T-helper 17 cell (primary cell): ENCODE measurements around the gene NECTIN2. TPM values are rescaled to one million over a fixed set of nuclear protein-coding genes. Genes with fewer than 3 reads are reported as not detected.

Source experiments
- ATAC-seq: fragments of 150-1000 bp; cut with Tn5 transposase; 2 replicates; pipeline ENCODE4 v1.10.0; 2021; ENCODE audit warnings: mild to moderate bottlenecking, moderate library complexity
- DNase-seq, 3 donors: peaks; one replicate each; pipeline versions ENCODE4 v3.0.0 to v3.0.0-alpha.2; 2020 to 2021
- H3K9me3 ChIP-seq: one replicate; pipeline ENCODE4 v1.7.0; 2013; ENCODE audit warnings: low read length, mild to moderate bottlenecking; ENCODE audit not compliant: control insufficient read depth, poor library complexity, severe bottlenecking
- H3K27ac Mint-ChIP-seq: one replicate; pipeline ENCODE4 v1.8.0; 2022; ENCODE audit warnings: mild to moderate bottlenecking, moderate library complexity, mixed read lengths
- H3K27me3 Mint-ChIP-seq: one replicate; pipeline ENCODE4 v1.8.0; 2022; ENCODE audit warnings: mixed read lengths
- H3K36me3 Mint-ChIP-seq: one replicate; pipeline ENCODE4 v1.8.0; 2022; ENCODE audit warnings: low read depth, mixed read lengths
- H3K4me1 Mint-ChIP-seq: one replicate; pipeline ENCODE4 v1.8.0; 2022; ENCODE audit warnings: mild to moderate bottlenecking, mixed read lengths
- H3K4me3 Mint-ChIP-seq: one replicate; pipeline ENCODE4 v1.8.0; 2022; ENCODE audit warnings: mild to moderate bottlenecking, moderate library complexity, mixed read lengths
- total RNA-seq, 4 donors: library from RNA in 2 of 4; stranded (reverse) in 2 of 4; gene quantifications; one replicate each; pipeline ENCODE4 v1.2.3 and lab custom pipeline; 2022 to 2026

NECTIN2 gene
- total RNA-seq, 2 donors from 2014 or later = 2.5 to 5.2 TPM

DNA sequence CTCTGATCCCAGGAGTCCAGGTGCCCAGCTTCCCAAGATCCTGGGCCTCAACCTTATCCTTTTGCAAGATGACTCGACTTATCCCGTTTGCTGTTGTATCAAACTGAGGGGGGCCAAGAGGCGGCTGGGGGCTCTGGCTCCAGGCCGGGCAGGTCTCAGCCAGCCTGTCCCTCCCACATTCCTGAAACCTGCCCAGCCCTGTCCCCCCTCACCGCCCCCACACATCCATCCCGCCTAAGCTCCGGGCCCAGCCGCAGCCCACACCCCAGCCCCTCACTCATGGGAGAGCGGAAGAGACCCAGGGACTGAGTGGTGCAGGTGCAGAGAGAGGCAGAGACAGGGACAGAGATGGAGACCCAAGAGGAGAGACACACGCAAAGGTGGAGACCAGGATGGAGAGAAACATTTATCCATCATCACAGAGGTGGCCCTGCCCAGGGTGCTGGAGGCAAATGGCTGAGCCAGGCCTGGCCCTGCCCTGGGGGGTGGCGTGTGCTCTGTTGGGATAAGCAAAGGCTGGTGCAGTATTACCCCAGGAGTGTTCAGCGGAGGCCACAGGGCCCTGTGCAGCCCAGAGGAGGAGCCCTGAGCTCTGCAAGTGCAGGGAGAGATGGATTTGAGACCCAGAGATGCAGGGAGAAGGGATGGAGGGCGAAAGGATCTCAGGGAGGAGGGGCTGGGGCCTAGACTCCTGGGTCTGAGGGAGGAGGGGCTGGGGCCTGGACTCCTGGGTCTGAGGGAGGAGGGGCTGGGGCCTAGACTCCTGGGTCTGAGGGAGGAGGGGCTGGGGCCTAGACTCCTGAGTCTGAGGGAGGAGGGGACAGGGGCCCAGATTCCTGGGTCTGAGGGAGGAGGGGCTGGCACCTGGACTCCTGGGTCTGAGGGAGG, 35.6 kb upstream of the NECTIN2 start:
- peaks cover 15% of the 10 kb centered on the region for H3K27me3 Mint-ChIP-seq
- no peak for DNase-seq
- H3K4me3 Mint-ChIP-seq = peak overlapping the region; percentile 25
- ATAC-seq = no peak
- no peak overlapping the region for H3K27ac Mint-ChIP-seq
- peaks cover 11% of the 10 kb centered on the region for H3K4me1 Mint-ChIP-seq
- H3K36me3 Mint-ChIP-seq = peaks cover 8% of the 10 kb centered on the region
- H3K9me3 ChIP-seq = no peaks in the 10 kb centered on the region

DNA sequence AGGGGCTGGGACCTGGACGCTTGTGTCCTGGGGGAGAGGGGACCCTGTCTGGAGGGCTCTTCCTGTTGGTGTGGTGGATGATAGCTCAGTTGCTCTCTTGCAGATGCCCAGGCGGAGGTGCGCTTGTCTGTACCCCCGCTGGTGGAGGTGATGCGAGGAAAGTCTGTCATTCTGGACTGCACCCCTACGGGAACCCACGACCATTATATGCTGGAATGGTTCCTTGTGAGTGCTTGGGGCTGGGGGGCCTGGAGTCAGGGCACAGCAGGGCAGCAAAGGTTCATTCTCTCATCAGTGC, 35.0 kb upstream of the NECTIN2 start:
- no peak for DNase-seq
- H3K9me3 ChIP-seq = no peaks in the 10 kb centered on the region
- ATAC-seq = no peak
- Mint-ChIP-seq H3K27me3 (peaks cover 15% of the 10 kb centered on the region), H3K4me1 (peaks cover 12% of the 10 kb centered on the region), H3K4me3 (no peak overlapping the region), H3K27ac (no peak overlapping the region), H3K36me3 (peaks cover 8% of the 10 kb centered on the region)

DNA sequence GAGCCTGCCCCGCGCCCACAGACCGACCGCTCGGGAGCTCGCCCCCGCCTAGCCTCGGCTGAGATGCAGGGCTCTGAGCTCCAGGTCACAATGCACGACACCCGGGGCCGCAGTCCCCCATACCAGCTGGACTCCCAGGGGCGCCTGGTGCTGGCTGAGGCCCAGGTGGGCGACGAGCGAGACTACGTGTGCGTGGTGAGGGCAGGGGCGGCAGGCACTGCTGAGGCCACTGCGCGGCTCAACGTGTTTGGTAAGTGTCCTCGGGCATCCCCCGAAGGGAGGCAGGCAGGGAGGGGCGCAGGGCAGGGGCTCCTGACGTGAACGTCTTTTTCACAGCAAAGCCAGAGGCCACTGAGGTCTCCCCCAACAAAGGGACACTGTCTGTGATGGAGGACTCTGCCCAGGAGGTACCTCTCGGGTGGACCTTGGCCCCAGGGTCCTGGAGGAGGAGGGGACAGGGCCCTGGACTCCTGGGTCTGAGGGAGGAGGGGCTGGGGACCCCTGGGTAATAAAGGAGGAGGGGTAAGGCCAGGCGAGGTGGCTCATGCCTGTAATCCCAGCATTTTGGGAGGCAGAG, 33.9 kb upstream of the NECTIN2 start:
- Mint-ChIP-seq H3K27me3 (peaks cover 15% of the 10 kb centered on the region), H3K4me1 (peaks cover 10% of the 10 kb centered on the region), H3K36me3 (peaks cover 8% of the 10 kb centered on the region), H3K4me3 (no peak overlapping the region), H3K27ac (no peak overlapping the region)
- ATAC-seq = no peak
- no peak for DNase-seq
- no peaks in the 10 kb centered on the region for H3K9me3 ChIP-seq

DNA sequence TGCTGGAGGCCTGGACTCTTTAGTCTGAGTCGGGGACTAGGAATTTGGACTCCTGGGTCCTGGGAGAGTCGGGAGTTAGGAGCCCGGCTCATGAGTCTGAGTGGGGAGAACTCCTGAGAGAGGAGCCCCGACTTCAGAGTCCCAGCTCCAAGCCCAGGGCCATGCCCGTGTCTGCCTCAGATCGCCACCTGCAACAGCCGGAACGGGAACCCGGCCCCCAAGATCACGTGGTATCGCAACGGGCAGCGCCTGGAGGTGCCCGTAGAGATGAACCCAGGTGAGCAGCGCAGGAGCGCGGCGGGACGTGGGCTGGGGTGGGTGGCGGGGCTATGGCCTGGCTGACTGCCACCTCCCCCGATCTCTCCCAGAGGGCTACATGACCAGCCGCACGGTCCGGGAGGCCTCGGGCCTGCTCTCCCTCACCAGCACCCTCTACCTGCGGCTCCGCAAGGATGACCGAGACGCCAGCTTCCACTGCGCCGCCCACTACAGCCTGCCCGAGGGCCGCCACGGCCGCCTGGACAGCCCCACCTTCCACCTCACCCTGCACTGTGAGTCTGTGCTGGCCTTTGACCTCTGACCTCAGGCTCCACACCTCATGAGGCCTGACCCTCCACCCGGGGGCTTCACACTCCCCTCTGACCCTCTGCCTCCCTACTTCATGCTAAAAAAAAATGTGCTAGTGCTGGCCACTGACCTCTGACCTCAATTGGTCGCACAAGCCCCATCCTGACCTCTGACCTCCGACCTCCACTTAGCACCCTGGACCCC, 32.8 kb upstream of the NECTIN2 start:
- peaks cover 8% of the 10 kb centered on the region for H3K36me3 Mint-ChIP-seq
- H3K4me3 Mint-ChIP-seq = no peak overlapping the region
- H3K4me1 Mint-ChIP-seq = peaks cover 10% of the 10 kb centered on the region
- no peak overlapping the region for H3K27ac Mint-ChIP-seq
- ATAC-seq (no peak), DNase-seq (no peak)
- no peaks in the 10 kb centered on the region for H3K9me3 ChIP-seq
- H3K27me3 Mint-ChIP-seq = peaks cover 15% of the 10 kb centered on the region

DNA sequence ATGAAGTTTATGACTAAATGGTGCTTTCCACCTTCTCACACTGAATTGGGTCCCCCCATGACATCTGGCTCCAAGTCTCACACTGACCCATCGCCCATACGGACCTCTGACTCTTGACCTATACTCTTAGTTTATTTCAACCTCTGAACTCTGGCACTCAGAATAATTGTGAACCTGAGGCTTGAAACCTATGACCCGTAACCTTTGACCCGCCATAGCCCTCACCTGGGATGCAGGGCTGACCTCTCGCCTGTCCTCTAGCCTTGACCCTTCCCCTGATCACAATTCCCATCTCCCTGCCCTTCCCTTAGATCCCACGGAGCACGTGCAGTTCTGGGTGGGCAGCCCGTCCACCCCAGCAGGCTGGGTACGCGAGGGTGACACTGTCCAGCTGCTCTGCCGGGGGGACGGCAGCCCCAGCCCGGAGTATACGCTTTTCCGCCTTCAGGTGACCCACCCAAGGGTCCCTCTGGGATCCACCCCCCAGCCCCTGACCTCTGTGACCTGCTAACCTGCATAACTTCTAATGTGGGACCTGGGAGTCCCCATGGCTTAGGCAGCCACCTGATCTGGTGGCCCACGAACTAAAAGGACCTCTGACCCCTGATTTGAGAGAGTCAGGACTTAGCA, 32.1 kb upstream of the NECTIN2 start:
- no peak for ATAC-seq
- no peak overlapping the region for H3K27ac Mint-ChIP-seq
- H3K9me3 ChIP-seq = no peaks in the 10 kb centered on the region
- H3K27me3 Mint-ChIP-seq = peaks cover 15% of the 10 kb centered on the region
- peaks cover 8% of the 10 kb centered on the region for H3K36me3 Mint-ChIP-seq
- H3K4me1 Mint-ChIP-seq = peaks cover 10% of the 10 kb centered on the region
- H3K4me3 Mint-ChIP-seq = no peak overlapping the region
- no peak for DNase-seq

DNA sequence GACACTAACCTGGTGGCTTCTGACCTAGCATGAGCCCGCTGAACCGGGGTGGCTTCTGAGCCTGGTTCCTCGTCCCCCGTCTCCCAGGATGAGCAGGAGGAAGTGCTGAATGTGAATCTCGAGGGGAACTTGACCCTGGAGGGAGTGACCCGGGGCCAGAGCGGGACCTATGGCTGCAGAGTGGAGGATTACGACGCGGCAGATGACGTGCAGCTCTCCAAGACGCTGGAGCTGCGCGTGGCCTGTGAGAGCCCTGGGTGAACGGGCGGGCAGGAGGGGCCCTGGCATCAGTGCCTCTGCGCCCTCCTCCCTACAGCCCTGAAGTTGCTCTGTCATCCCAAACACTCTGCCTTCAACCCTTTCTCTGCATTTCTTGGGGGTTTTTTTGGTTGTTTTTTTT, 31.6 kb upstream of the NECTIN2 start:
- H3K36me3 Mint-ChIP-seq = peaks cover 8% of the 10 kb centered on the region
- peaks cover 15% of the 10 kb centered on the region for H3K27me3 Mint-ChIP-seq
- peaks cover 8% of the 10 kb centered on the region for H3K4me1 Mint-ChIP-seq
- DNase-seq = no peak
- no peak overlapping the region for H3K27ac Mint-ChIP-seq
- H3K9me3 ChIP-seq = no peaks in the 10 kb centered on the region
- H3K4me3 Mint-ChIP-seq = no peak overlapping the region
- no peak for ATAC-seq

DNA sequence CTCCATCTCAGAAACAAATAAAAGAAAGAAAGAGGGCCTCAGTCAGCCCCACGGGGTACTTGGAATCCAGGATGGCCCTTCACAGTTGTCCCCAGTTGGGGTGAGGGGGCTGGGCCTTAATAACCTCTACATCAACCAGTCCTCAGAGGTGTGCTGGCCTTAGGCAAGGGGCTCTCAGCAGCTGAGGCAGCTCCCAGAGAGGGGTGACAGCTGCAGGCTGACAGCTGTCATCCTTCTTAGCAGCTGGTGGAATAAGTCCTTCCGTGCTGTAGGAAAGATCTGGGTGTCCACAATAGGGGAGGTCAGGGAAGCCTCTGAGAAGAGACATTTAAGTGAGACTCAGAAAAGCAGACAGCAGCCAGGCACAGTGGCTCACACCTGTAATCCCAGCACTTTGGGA, 29.8 kb upstream of the NECTIN2 start:
- Mint-ChIP-seq H3K4me3 (no peak overlapping the region), H3K36me3 (peaks cover 10% of the 10 kb centered on the region), H3K27me3 (peaks cover 12% of the 10 kb centered on the region), H3K4me1 (peaks cover 7% of the 10 kb centered on the region), H3K27ac (no peak overlapping the region)
- DNase-seq (no peak), ATAC-seq (no peak)
- H3K9me3 ChIP-seq = no peaks in the 10 kb centered on the region

DNA sequence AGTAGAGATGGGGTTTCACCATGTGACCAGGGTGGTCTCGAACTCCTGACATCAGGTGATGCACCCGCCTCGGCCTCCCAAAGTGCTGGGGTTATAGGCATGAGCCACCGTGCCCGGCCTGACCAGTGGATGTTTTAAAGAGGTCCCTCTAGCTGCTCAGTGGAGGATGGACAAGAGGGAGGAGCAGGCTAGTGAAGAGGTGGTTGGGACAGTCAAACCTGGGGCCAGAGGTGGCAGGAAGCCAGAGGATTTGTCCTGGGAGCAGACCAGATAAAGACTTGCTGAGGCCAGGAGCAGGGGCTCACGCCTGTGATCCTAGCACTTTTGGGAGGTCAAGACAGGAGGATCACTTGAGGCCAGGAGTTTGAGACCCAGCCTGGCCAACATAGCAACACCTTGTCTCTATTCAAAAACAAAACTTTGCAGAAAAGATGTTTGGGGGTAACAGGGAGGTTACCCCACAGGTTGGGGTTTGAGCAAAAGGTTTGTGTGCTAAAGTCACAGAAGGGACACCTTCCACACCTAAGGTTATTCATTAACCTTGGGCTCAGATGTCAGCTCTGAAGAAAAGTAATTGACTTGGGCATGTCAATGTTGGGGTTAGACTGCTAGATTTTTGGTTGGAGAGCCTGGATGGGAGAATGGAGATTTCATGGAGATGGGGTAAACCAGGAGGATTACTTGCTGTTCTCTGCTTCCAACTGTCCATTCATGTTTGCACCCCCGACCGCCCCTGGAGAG, 28.2 kb upstream of the NECTIN2 start:
- no peak for DNase-seq
- H3K36me3 Mint-ChIP-seq = peaks cover 8% of the 10 kb centered on the region
- no peak overlapping the region for H3K4me3 Mint-ChIP-seq
- peaks cover 15% of the 10 kb centered on the region for H3K27me3 Mint-ChIP-seq
- H3K9me3 ChIP-seq = no peaks in the 10 kb centered on the region
- H3K27ac Mint-ChIP-seq = peak overlapping the region; percentile 9
- H3K4me1 Mint-ChIP-seq = peaks cover 7% of the 10 kb centered on the region
- ATAC-seq = no peak

DNA sequence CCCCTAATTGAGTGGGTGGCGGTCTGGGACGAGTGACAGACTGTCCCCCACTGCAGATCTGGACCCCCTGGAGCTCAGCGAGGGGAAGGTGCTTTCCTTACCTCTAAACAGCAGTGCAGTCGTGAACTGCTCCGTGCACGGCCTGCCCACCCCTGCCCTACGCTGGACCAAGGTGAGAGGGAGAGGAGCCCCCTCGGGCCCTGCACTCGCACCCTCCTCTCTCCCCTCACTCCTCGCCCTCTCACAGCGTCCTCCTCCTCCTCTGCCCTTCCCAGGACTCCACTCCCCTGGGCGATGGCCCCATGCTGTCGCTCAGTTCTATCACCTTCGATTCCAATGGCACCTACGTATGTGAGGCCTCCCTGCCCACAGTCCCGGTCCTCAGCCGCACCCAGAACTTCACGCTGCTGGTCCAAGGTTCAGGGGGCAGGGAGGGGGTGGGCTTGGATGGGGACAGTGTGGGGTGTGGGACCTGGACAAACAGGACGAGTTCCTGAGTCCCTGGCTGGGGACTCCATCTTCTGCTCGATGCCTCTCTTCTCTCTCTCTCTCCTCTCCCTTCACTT, 27.5 kb upstream of the NECTIN2 start:
- H3K36me3 Mint-ChIP-seq = peaks cover 8% of the 10 kb centered on the region
- peaks cover 7% of the 10 kb centered on the region for H3K4me1 Mint-ChIP-seq
- H3K9me3 ChIP-seq = no peaks in the 10 kb centered on the region
- no peak for DNase-seq
- no peak for ATAC-seq
- peaks cover 15% of the 10 kb centered on the region for H3K27me3 Mint-ChIP-seq
- no peak overlapping the region for H3K27ac Mint-ChIP-seq
- H3K4me3 Mint-ChIP-seq = no peak overlapping the region

DNA sequence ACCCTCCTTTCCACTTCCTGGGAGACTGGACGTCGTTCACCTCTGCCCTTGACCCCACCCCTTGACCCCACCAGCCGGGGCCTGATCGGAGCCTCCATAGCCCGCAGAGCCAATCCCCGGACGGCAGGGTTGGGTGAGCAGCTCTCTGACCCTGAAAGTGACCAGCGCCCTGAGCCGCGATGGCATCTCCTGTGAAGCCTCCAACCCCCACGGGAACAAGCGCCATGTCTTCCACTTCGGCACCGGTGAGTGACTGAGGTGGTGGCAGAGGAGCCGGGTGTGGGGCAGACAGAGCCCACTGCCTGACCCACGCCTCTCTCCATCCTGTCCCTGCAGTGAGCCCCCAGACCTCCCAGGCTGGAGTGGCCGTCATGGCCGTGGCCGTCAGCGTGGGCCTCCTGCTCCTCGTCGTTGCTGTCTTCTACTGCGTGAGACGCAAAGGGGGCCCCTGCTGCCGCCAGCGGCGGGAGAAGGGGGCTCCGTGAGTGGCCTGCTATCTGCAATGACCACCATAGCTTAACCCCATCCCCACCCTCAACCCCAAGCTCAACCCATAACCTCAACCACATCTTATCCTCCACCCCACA, 26.8 kb upstream of the NECTIN2 start:
- H3K4me3 Mint-ChIP-seq = no peak overlapping the region
- DNase-seq = no peak
- H3K27ac Mint-ChIP-seq = no peak overlapping the region
- peaks cover 5% of the 10 kb centered on the region for H3K36me3 Mint-ChIP-seq
- no peak for ATAC-seq
- H3K9me3 ChIP-seq = no peaks in the 10 kb centered on the region
- peaks cover 15% of the 10 kb centered on the region for H3K27me3 Mint-ChIP-seq
- peaks cover 5% of the 10 kb centered on the region for H3K4me1 Mint-ChIP-seq

DNA sequence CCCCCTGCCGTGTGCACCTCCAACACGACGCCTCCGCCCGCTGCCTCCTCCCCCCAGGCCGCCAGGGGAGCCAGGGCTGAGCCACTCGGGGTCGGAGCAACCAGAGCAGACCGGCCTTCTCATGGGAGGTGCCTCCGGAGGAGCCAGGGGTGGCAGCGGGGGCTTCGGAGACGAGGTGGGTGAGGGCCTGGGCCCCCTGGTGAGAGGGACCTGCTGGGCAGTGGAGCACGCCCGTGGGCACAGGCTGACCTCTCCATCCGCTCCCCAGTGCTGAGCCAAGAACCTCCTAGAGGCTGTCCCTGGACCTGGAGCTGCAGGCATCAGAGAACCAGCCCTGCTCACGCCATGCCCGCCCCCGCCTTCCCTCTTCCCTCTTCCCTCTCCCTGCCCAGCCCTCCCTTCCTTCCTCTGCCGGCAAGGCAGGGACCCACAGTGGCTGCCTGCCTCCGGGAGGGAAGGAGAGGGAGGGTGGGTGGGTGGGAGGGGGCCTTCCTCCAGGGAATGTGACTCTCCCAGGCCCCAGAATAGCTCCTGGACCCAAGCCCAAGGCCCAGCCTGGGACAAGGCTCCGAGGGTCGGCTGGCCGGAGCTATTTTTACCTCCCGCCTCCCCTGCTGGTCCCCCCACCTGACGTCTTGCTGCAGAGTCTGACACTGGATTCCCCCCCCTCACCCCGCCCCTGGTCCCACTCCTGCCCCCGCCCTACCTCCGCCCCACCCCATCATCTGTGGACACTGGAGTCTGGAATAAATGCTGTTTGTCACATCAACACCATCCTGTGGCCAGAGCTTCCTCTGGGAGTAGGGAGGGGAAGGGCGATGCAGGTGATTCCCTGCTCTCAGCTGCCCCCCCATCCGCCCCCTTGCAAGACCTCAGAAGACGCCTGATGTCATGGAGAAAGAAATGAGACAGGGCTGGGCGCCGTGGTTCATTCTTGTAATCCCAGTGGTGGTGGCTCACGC, 25.2 kb upstream of the NECTIN2 start:
- Mint-ChIP-seq H3K36me3 (peaks cover 3% of the 10 kb centered on the region), H3K4me1 (no peaks in the 10 kb centered on the region), H3K27ac (no peak overlapping the region), H3K4me3 (no peak overlapping the region), H3K27me3 (peaks cover 18% of the 10 kb centered on the region)
- no peaks in the 10 kb centered on the region for H3K9me3 ChIP-seq
- DNase-seq (no peak), ATAC-seq (no peak)
